GM18861 (cell line): ENCODE data around the gene RPL19.

Experiments used
- ATAC-seq: cut with Tn5 transposase; IDR thresholded peaks from one replicate; pipeline ENCODE4 v1.9.1; 2021; ENCODE audit not compliant: unreplicated experiment

The RPL19 gene

GRCh38 chr17:39223907-39224777 lies 24.1 kb downstream of the RPL19 start:
- no peak for ATAC-seq

DNA sequence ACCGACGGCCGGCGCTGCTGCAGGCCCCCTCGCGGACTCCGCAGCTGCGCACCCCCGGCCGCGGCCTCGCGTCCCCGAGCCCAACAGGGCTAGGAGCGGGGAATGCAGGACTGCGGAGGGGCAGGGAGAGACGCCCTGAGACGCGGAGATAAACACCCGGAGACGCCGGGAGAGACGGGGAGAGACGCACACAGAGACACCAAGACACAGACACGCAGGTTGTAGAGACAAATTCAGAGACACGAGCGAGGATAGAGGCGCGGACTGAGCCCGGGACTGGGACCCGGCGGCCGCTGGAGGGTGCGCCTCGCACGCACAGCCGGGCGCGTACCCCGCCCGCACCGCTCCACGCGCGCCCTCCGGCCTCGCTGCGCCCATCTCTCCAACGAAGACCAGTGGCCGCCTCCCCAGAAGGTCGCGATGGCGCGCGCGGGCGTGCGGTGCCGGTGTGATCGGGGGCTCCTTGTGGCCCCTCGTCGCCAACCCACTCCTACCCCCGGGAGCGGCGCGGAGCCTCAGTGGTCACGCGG lies 24.8 kb downstream of the RPL19 start:
- ATAC-seq: no peak

- no peak for ATAC-seq
Measured at GRCh38 chr17:39225308-39225958, 25.4 kb downstream of the RPL19 start, which contains the start of gene STAC2. TSS of gene STAC2 (minus strand) at chr17:39225945. CDS start at chr17:39225502, 443 bp downstream.

- no peak for ATAC-seq
Measured at GRCh38 chr17:39225959-39226683, 26.0 kb downstream of the RPL19 start.

GRCh38 chr17:39227364-39227919 lies 27.4 kb downstream of the RPL19 start:
- no peak for ATAC-seq

DNA sequence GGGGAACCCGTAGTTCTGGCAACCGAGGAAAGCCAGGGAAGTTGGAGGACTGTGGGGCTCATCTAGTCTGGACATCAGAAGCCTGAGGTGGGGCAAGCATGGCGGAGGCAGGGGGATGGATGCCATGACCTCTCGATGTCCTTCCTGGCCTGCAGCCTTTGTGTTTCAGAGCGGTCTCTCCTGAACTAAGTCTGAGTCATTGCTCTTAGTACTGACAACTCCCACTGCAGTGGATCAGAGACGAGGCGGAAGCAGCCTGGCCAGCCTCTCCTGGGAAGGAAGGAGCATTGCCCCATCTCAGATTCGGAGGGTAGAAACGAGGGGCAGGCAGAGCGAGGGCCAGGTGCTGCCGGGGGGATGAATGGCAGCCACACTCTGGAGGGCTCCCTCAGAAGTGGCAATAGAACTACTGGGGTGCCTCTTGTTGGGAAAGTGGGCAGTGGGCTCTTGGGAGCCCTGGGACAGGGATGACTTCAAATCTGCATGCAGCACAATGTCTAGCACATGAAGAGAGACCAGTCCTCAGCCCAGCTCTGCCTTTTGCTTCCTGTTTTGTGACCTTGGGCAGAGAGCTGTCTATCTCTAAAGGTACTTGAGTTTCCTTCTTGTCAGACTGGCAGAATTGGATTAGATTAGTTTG lies 29.3 kb downstream of the RPL19 start:
- ATAC-seq: no peak

- ATAC-seq: no peak
Measured at GRCh38 chr17:39230361-39230760, 30.3 kb downstream of the RPL19 start.

DNA sequence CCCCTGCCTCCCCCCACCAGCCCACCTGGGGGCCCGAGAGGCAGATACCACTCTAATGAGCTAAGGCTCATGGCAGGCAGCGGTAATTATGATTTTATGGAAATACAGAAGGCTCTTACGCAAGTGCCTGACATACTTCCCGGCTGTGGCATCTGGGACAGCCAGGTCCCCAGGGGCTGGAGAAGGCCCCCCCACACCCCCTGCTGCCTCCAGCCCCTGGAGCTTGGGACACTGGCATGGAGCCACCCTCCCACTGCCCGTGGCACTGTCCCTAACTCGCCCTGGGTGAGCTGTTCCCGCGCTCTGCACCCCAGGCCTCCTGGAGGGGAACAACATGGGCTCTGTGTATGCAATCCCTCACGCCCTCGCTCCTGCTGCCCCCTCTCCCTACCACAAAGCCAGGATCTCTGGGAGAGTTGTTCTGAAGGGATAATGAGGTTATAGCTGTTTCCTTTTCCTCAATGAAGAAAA lies 31.0 kb downstream of the RPL19 start:
- no peak for ATAC-seq

DNA sequence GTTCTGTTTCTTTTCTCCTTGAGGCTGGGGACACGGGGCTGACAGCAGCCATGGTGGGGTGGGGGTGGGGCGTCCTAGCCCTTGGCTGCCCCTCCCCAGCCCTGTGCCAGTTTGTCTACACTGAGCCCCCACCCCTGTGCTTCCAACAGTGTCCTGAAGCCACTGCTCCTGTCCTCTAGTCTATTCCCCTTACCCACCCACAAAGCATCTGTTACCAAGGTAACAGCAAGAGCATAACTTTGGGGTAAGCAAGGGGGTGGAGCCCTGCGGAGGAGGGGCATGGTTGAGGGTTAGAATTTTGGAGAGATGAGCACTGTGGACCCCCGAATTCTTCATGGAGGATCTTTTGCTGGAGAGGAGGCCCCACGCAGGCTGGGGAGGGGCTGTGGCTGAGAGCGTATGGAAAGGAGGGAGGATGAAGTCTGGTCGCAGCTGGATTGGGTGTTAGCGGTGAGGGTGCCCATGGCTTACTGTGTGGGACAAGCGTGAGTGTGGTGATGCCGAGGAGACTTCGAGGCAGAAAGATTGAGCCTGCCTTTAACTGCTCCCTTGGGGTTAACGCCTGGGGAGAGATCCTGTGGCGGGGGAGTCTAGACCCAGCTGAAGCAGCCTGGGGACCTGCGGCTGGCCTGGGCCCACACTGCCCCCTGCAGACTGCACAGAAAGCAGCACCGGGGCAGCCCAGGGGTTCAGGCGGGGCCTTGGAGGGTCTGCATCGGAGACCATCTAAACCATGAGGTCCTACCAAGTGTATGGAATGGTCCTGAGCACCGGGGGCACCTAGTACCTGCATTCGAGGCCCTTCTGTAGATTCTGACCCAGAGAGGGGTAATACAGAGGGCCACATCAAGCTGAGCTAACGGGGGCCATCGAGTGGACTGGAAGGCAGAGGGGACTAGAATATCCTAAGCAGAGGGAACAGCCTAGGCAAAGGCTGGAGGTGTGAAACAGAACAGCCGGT lies 31.8 kb downstream of the RPL19 start:
- ATAC-seq: no peak

- no peak for ATAC-seq
Measured at GRCh38 chr17:39235555-39236449, 35.7 kb downstream of the RPL19 start.

GRCh38 chr17:39236450-39236927 lies 36.4 kb downstream of the RPL19 start:
- no peak for ATAC-seq

DNA sequence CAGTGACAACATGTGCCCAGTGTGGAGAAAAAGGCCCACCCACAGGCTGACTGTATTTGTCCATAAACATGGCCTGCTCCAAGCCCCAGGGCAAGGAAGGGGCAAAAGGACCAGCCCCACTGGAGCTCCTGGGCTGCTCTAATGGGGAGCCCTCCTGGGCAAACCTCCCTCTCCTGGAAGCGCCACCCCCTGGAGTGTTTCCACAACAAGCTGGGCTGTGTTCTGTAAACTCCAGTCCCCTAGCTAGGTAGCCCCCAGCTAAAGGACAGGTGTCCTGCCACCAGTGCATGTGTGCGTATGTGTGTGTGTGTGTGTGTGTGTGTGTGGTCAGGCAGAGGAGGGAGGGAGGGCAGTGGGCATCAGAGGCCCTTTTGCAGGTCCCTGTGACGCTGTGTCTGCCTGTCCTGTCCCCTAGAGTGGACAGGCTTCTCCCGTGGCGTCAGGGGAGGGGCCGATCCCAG lies 36.9 kb downstream of the RPL19 start:
- ATAC-seq: no peak

- no peak for ATAC-seq
Measured at GRCh38 chr17:39237586-39237985, 37.5 kb downstream of the RPL19 start.

GRCh38 chr17:39238311-39238972 lies 38.4 kb downstream of the RPL19 start:
- ATAC-seq: no peak

DNA sequence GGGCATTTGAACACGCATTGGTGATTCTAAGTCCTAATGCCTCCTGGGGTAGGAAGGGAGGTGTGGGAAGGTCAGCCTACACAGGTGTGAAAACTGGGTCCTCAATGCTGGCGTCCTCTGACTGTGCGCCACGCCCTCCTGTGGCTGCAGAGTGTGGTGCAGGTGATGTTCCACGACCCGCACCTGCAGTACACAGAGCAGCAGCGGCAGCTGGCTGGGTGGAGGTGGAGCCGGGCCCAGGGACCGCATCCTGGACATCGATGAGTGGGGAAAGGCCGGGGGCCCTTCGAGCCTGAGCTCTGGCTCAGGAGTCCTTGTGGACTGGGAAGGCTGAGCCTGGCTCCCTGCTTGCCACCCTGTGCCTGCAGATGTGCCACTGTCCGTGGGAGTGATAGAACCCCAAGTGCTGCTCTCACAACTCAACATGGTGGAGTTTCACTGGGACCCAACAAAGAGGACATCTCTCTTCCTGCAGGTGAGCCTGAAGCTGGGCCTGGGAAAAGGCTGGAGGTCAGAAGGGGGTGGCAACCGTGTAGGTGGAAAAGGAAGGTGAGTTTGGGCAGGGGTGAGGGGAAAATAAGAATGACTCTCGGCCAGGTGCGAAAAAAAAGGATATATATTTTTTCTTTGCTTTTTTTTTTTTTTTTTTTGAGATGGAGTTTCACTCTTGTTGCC lies 39.7 kb downstream of the RPL19 start:
- ATAC-seq: no peak

GRCh38 chr17:39240631-39241030 lies 40.5 kb downstream of the RPL19 start:
- no peak for ATAC-seq

DNA sequence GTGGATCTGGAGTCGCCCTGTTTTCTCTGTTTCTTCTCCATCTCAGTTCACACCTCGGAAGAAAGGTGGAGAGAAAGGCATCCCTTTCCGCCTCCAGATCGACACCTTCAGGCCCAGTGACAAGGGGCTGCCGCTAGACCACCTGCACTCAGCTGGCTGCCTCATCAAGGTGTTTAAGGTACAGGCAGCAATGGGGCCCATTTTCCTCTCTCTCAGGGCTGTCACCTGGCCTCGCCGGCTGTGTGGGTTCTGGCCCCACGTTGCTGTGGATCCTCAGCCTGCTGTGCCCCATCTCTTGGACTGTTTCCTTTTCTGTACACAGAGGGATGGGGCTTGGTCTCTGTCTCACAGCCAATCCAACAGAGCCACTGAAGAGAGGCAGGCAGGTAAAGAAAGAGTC lies 43.1 kb downstream of the RPL19 start:
- ATAC-seq: no peak
